Glutamatergic neuron (in vitro differentiated cells): ENCODE measurements around the gene S1PR5. TPM values are rescaled to one million over a fixed set of nuclear protein-coding genes. Genes with fewer than 3 reads are reported as not detected.

ENCODE experiments used
- DNase-seq: peaks from one replicate; pipeline ENCODE4 v3.0.0; 2022
- H3K27ac Mint-ChIP-seq: one replicate; pipeline ENCODE4 v1.8.0; 2020; ENCODE audit warnings: mild to moderate bottlenecking, mixed read lengths, inconsistent platforms; ENCODE audit not compliant: unreplicated experiment
- H3K27me3 Mint-ChIP-seq: one replicate; pipeline ENCODE4 v1.8.0; 2020; ENCODE audit warnings: mild to moderate bottlenecking, moderate library complexity, mixed read lengths, inconsistent platforms; ENCODE audit not compliant: unreplicated experiment
- H3K36me3 Mint-ChIP-seq: one replicate; pipeline ENCODE4 v1.8.0; 2020; ENCODE audit warnings: mild to moderate bottlenecking, mixed read lengths, inconsistent platforms; ENCODE audit not compliant: unreplicated experiment
- H3K4me1 Mint-ChIP-seq: one replicate; pipeline ENCODE4 v1.8.0; 2020; ENCODE audit warnings: mild to moderate bottlenecking, low read depth, mixed read lengths, inconsistent platforms; ENCODE audit not compliant: unreplicated experiment
- H3K4me3 Mint-ChIP-seq: one replicate; pipeline ENCODE4 v1.8.0; 2020; ENCODE audit warnings: mild to moderate bottlenecking, mixed read lengths, inconsistent platforms; ENCODE audit not compliant: unreplicated experiment
- H3K9me3 Mint-ChIP-seq: one replicate; pipeline ENCODE4 v1.8.0; 2020; ENCODE audit warnings: mild to moderate bottlenecking, moderate library complexity, mixed read lengths, inconsistent platforms; ENCODE audit not compliant: unreplicated experiment
- total RNA-seq: library from RNA; stranded (reverse); fragmentation: NEBNext Ultra II Directional; extraction: Animal tissue kit (Norgen Biotek cat#: 25700); gene quantifications from one replicate; pipeline ENCODE4 v1.2.1, GENCODE V29; 2021; ENCODE audit not compliant: unreplicated experiment
- TF ChIP-seq, protein P1 (sequence below): fragments of 200-600 bp; sonication (generic); IDR thresholded peaks from one replicate; pipeline ENCODE4 v1.5.0; 2021; ENCODE audit not compliant: partially characterized antibody, unreplicated experiment

S1PR5 gene
- total RNA-seq, 1 donor from 2014 or later = not detected

GRCh38 chr19:10505583-10506229 is 11.5 kb downstream of the S1PR5 start:
- peak; percentile 83 for DNase-seq
- H3K27me3 Mint-ChIP-seq = peaks cover 3% of the 10 kb centered on the region
- H3K27ac Mint-ChIP-seq = no peak overlapping the region
- H3K4me3 Mint-ChIP-seq = no peak overlapping the region
- peaks cover 5% of the 10 kb centered on the region for H3K9me3 Mint-ChIP-seq
- TF ChIP-seq, protein P1, sequence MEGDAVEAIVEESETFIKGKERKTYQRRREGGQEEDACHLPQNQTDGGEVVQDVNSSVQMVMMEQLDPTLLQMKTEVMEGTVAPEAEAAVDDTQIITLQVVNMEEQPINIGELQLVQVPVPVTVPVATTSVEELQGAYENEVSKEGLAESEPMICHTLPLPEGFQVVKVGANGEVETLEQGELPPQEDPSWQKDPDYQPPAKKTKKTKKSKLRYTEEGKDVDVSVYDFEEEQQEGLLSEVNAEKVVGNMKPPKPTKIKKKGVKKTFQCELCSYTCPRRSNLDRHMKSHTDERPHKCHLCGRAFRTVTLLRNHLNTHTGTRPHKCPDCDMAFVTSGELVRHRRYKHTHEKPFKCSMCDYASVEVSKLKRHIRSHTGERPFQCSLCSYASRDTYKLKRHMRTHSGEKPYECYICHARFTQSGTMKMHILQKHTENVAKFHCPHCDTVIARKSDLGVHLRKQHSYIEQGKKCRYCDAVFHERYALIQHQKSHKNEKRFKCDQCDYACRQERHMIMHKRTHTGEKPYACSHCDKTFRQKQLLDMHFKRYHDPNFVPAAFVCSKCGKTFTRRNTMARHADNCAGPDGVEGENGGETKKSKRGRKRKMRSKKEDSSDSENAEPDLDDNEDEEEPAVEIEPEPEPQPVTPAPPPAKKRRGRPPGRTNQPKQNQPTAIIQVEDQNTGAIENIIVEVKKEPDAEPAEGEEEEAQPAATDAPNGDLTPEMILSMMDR = peak; percentile 86
- peaks cover 2% of the 10 kb centered on the region for H3K4me1 Mint-ChIP-seq
- no peaks in the 10 kb centered on the region for H3K36me3 Mint-ChIP-seq

GRCh38 chr19:10503002-10503789 is 14.1 kb downstream of the S1PR5 start, which contains the start of gene KEAP1:
TSS of gene KEAP1 (minus strand) at chr19:10503356. CDS start at chr19:10500033, 3,323 bp downstream.
- Mint-ChIP-seq H3K4me3 (peak within 1 kb of the TSS; percentile 93), H3K36me3 (peaks cover 4% of the 10 kb centered on the region), H3K4me1 (peaks cover 3% of the 10 kb centered on the region), H3K9me3 (peaks cover 5% of the 10 kb centered on the region), H3K27me3 (peaks cover 3% of the 10 kb centered on the region), H3K27ac (peak within 1 kb of the TSS; percentile 96)
- TF ChIP-seq, protein P1 = no peak
- DNase-seq = peak; percentile 63

- H3K9me3 Mint-ChIP-seq = peaks cover 5% of the 10 kb centered on the region
- H3K4me3 Mint-ChIP-seq = peak overlapping the region; percentile 93
- H3K4me1 Mint-ChIP-seq = peaks cover 3% of the 10 kb centered on the region
- peaks cover 4% of the 10 kb centered on the region for H3K36me3 Mint-ChIP-seq
- TF ChIP-seq, protein P1 = no peak
- peak overlapping the region; percentile 93 for H3K27ac Mint-ChIP-seq
- peaks cover 3% of the 10 kb centered on the region for H3K27me3 Mint-ChIP-seq
- DNase-seq = peak; percentile 96
These were observed 14.7 kb downstream of the S1PR5 start for GRCh38 chr19:10502524-10503001.

GRCh38 chr19:10501971-10502523 is 15.2 kb downstream of the S1PR5 start:
- H3K27ac Mint-ChIP-seq = peak overlapping the region; percentile 93
- H3K36me3 Mint-ChIP-seq = peaks cover 4% of the 10 kb centered on the region
- peak overlapping the region; percentile 93 for H3K4me3 Mint-ChIP-seq
- TF ChIP-seq, protein P1 = no peak
- H3K4me1 Mint-ChIP-seq = peaks cover 3% of the 10 kb centered on the region
- H3K27me3 Mint-ChIP-seq = peaks cover 3% of the 10 kb centered on the region
- peaks cover 5% of the 10 kb centered on the region for H3K9me3 Mint-ChIP-seq
- peak; percentile 56 for DNase-seq
